Trophoblast cell (in vitro differentiated cells and primary cell): ENCODE results near the gene LRRC25.
"Not testable (repeated sequence)": the region's sequence is repeated elsewhere in the genome, so short reads cannot be mapped to it uniquely, and the experiment has no call there.

Source experiments
- DNase-seq, 2 donors: peaks; one replicate each; pipeline ENCODE4 v3.0.0-alpha.2; 2016
- H2AFZ ChIP-seq: 2 replicates; pipeline ENCODE4 v1.6.1; 2013; ENCODE audit warnings: low read length, moderate library complexity, mild to moderate bottlenecking; ENCODE audit not compliant: insufficient read depth, poor library complexity
- H2AK5ac ChIP-seq: 2 replicates; pipeline ENCODE4 v1.6.1; 2013; ENCODE audit warnings: mild to moderate bottlenecking, low read length
- H2BK120ac ChIP-seq: 2 replicates; pipeline ENCODE4 v1.6.1; 2013; ENCODE audit warnings: low read length, mild to moderate bottlenecking, moderate library complexity; ENCODE audit not compliant: insufficient read depth, poor library complexity
- H2BK12ac ChIP-seq: 2 replicates; pipeline ENCODE4 v1.6.1; 2013; ENCODE audit warnings: mild to moderate bottlenecking, low read length, moderate library complexity
- H2BK5ac ChIP-seq: 2 replicates; pipeline ENCODE4 v1.6.1; 2013; ENCODE audit warnings: low read length, low read depth, moderate library complexity, mild to moderate bottlenecking; ENCODE audit not compliant: poor library complexity
- H3K14ac ChIP-seq: 2 replicates; pipeline ENCODE4 v1.6.1; 2013; ENCODE audit warnings: mild to moderate bottlenecking, low read length
- H3K18ac ChIP-seq: 2 replicates; pipeline ENCODE4 v1.6.1; 2013; ENCODE audit warnings: mild to moderate bottlenecking, low read length
- H3K23ac ChIP-seq: 2 replicates; pipeline ENCODE4 v1.6.1; 2013; ENCODE audit warnings: low read length
- H3K27ac ChIP-seq: 2 replicates; pipeline ENCODE4 v1.5.1; 2013; ENCODE audit warnings: low read depth, mild to moderate bottlenecking, inconsistent platforms, low read length, moderate library complexity
- H3K27me3 ChIP-seq: 2 replicates; pipeline ENCODE4 v1.6.1; 2013; ENCODE audit warnings: inconsistent platforms, mild to moderate bottlenecking, low read length, moderate library complexity; ENCODE audit not compliant: insufficient read depth
- H3K36me3 ChIP-seq, 2 experiments: 1 replicate in 1 of 2; 2 replicates in 1 of 2; pipeline ENCODE4 v1.6.1; 2013; ENCODE audit warnings: low read length in 2 of 2, mild to moderate bottlenecking in 2 of 2, moderate library complexity in 1 of 2; ENCODE audit not compliant: insufficient read depth in 2 of 2, control insufficient read depth in 1 of 2
- H3K4ac ChIP-seq: 2 replicates; pipeline ENCODE4 v1.6.1; 2013; ENCODE audit warnings: low read depth, mild to moderate bottlenecking, low read length, moderate library complexity
- H3K4me1 ChIP-seq, 2 experiments: 1 replicate in 1 of 2; 2 replicates in 1 of 2; pipeline ENCODE4 v1.6.1; 2013; ENCODE audit warnings: low read length in 2 of 2, mild to moderate bottlenecking in 2 of 2, moderate library complexity in 1 of 2; ENCODE audit not compliant: insufficient read depth in 2 of 2, control insufficient read depth in 1 of 2
- H3K4me2 ChIP-seq: 2 replicates; pipeline ENCODE4 v1.6.1; 2013; ENCODE audit warnings: inconsistent platforms, mild to moderate bottlenecking, low read length, moderate library complexity
- H3K4me3 ChIP-seq: 2 replicates; pipeline ENCODE4 v1.5.1; 2013; ENCODE audit warnings: mild to moderate bottlenecking, low read depth, low read length, inconsistent platforms
- H3K79me1 ChIP-seq: one replicate; pipeline ENCODE4 v1.6.1; 2013; ENCODE audit warnings: low read length
- H3K79me2 ChIP-seq: 2 replicates; pipeline ENCODE4 v1.6.1; 2013; ENCODE audit warnings: low read length, mild to moderate bottlenecking; ENCODE audit not compliant: control insufficient read depth, insufficient read depth, poor library complexity
- H3K9ac ChIP-seq: 2 replicates; pipeline ENCODE4 v1.6.1; 2013; ENCODE audit warnings: mild to moderate bottlenecking, low read length
- H3K9me3 ChIP-seq: 2 replicates; pipeline ENCODE4 v1.6.1; 2013; ENCODE audit warnings: low read depth, mild to moderate bottlenecking, control low read depth, inconsistent platforms, low read length; ENCODE audit not compliant: insufficient read depth
- H4K12ac ChIP-seq: 2 replicates; pipeline ENCODE4 v1.6.1; 2013; ENCODE audit warnings: low read depth, mild to moderate bottlenecking, low read length, moderate library complexity
- H4K8ac ChIP-seq: 2 replicates; pipeline ENCODE4 v1.6.1; 2013; ENCODE audit warnings: low read depth, mild to moderate bottlenecking, low read length, moderate library complexity
- H4K91ac ChIP-seq: one replicate; pipeline ENCODE4 v1.6.1; 2013; ENCODE audit warnings: low read depth, mild to moderate bottlenecking, low read length, moderate library complexity
- WGBS: extraction: QIAGEN DNeasy Blood & Tissue Kit; methylation state at CpG from one replicate; pipeline ENCODE4 v1.1.7; 2013; ENCODE audit warnings: missing lambda C conversion rate; ENCODE audit not compliant: insufficient read length, insufficient coverage; ENCODE audit errors: extremely low coverage; 5-methylcytosine and 5-hydroxymethylcytosine counted together

The LRRC25 gene

DNA sequence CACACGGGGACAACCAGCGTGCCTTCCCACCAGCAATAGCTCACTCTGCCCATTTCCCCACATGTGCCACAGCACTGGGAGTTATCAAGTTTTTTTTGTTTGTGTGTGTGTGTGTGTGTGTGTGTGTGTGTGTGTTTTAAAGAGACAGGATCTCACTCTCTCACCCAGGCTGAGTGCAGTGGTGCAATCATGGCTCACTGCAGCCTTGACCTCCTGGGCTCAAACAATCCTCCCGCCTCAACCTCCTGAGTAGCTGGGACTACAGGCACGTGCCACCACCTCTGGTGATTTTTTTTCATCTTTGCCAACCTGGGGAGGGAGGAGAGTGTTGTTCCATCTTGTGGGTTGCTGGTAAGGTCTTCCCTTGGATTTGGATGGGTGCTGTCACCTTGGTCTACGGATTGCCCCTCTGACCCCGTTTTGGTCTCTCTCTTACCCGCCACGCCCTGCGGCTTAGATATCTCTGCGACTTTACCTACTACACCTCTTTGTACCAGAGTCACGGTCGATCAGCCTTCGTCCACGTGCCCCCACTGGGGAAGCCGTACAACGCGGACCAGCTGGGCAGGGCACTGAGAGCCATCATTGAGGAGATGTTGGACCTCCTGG, 34.4 kb downstream of the LRRC25 start:
- Histone ChIP-seq H3K79me2 (peaks cover 3% of the 10 kb centered on the region), H3K18ac (peak overlapping the region; percentile 2), H3K79me1 (peaks cover 30% of the 10 kb centered on the region), H3K36me3 (peaks cover 0 to 2% of the 10 kb centered on the region in 2 experiments), H3K4me2 (no peak overlapping the region), H2BK120ac (peak overlapping the region; percentile 71), H2BK5ac (peak overlapping the region; percentile 23), H3K4ac (no peak overlapping the region), H3K23ac (no peak overlapping the region), H3K9me3 (peaks cover 1% of the 10 kb centered on the region), H2BK12ac (peak overlapping the region; percentile 52), H3K27me3 (no peaks in the 10 kb centered on the region), H3K9ac (no peak overlapping the region), H2AFZ (no peak overlapping the region), H4K8ac (no peak overlapping the region), H3K27ac (no peak overlapping the region), H3K14ac (peak overlapping the region; percentile 0), H3K4me1 (peaks cover 18 to 21% of the 10 kb centered on the region in 2 experiments), H2AK5ac (peak overlapping the region; percentile 2), H4K91ac (peak overlapping the region; percentile 56), H3K4me3 (no peak overlapping the region), H4K12ac (no peak overlapping the region)
- DNase-seq, result no peak
- no CpG with 5 or more reads among the region's 17 CpGs for WGBS

DNA sequence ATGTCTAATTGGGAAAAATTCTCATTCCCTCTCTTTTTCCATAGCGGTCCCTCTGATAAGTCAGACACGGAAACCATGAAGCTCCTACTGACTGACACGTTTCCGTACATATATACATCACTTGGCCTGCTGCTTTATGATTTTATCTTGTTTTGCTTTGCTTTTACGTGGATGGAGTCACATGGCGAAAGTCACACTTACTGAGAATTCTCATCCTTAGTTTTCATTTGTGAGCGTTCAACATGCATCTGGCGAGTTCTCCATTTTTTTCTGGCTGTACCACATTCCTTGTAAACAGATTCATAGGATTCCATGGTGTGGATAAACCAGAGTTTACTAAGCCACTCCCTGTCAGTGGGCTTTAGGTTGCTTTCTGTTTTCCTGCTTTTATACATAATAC, 35.8 kb downstream of the LRRC25 start:
- H3K79me1 ChIP-seq, result peaks cover 26% of the 10 kb centered on the region
- H3K4ac ChIP-seq, result no peak overlapping the region
- peak overlapping the region; percentile 7 for H3K4me2 ChIP-seq
- H3K79me2 ChIP-seq, result peaks cover 3% of the 10 kb centered on the region
- H4K8ac ChIP-seq, result no peak overlapping the region
- H2AK5ac ChIP-seq, result no peak overlapping the region
- no peak overlapping the region for H3K4me3 ChIP-seq
- peak; percentile 88 to 98 for DNase-seq
- no peak overlapping the region for H4K12ac ChIP-seq
- no peak overlapping the region for H3K18ac ChIP-seq
- H3K9ac ChIP-seq, result no peak overlapping the region
- no peak overlapping the region for H3K23ac ChIP-seq
- H2BK5ac ChIP-seq, result no peak overlapping the region
- H2BK12ac ChIP-seq, result no peak overlapping the region
- H3K9me3 ChIP-seq, result peaks cover 6% of the 10 kb centered on the region
- no peak overlapping the region for H4K91ac ChIP-seq
- no peaks in the 10 kb centered on the region for H3K27me3 ChIP-seq
- H3K27ac ChIP-seq, result peak overlapping the region; percentile 1
- peak overlapping the region; percentile 24 for H2BK120ac ChIP-seq
- peaks cover 18 to 21% of the 10 kb centered on the region in 2 experiments for H3K4me1 ChIP-seq
- no CpG with 5 or more reads among the region's 8 CpGs for WGBS
- H3K36me3 ChIP-seq, result peaks cover 7 to 11% of the 10 kb centered on the region in 2 experiments
- H2AFZ ChIP-seq, result no peak overlapping the region
- H3K14ac ChIP-seq, result no peak overlapping the region

DNA sequence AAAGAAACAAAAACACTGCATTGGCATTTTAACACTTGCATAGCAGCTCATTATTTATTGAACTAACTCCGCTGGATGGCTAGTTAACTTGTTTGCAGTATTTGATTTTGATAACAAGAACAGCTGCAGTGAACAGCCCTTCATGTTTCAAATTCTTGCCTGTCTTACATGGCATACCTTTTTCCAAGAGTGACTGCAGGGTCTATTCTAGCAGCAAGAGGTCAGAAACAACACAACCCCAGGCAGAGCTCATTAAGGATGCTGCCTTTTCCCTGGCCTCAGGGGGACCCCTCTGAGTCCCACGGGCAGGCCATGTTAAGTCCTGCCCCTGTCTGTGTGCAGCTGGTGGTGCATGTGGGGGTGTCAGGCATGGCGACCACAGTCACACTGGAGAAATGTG, 40.4 kb downstream of the LRRC25 start:
- Histone ChIP-seq H3K23ac (no peak overlapping the region), H2BK5ac (no peak overlapping the region), H3K4ac (no peak overlapping the region), H3K79me2 (no peaks in the 10 kb centered on the region), H2AK5ac (no peak overlapping the region), H3K4me1 (peaks cover 0 to 4% of the 10 kb centered on the region in 2 experiments), H4K8ac (no peak overlapping the region), H2BK12ac (no peak overlapping the region), H3K36me3 (peaks cover 10 to 15% of the 10 kb centered on the region in 2 experiments), H2BK120ac (no peak overlapping the region), H3K27ac (no peak overlapping the region), H4K91ac (no peak overlapping the region), H2AFZ (no peak overlapping the region), H4K12ac (no peak overlapping the region), H3K14ac (no peak overlapping the region), H3K79me1 (no peaks in the 10 kb centered on the region), H3K9ac (no peak overlapping the region), H3K27me3 (no peaks in the 10 kb centered on the region), H3K18ac (no peak overlapping the region), H3K4me2 (no peak overlapping the region), H3K4me3 (no peak overlapping the region), H3K9me3 (peaks cover 4% of the 10 kb centered on the region)
- no CpG with 5 or more reads among the region's 3 CpGs for WGBS
- peak in 1 of 2 donors; percentile 60 for DNase-seq

DNA sequence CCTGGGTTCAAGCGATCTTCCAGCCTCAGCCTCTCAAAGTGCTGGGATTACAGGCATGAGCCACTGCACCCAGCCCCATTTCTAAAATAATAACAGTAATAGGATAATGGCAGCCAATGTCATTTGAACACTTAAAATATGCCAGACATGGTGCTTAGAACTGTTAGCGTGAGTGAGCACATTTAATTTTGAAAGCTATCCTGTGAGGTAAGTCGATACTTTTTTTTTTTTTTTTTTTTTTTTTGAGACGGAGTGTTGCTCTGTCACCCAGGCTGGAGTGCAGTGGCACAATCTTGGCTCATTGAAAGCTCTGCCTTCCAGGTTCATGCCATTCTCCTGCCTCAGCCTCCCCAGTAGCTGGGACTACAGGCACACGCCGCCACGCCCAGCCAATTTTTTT, 42.7 kb downstream of the LRRC25 start:
- H3K27ac ChIP-seq, H3K79me1 ChIP-seq, H4K12ac ChIP-seq, H2AFZ ChIP-seq, H3K18ac ChIP-seq, H3K27me3 ChIP-seq, H2BK12ac ChIP-seq, H3K23ac ChIP-seq, DNase-seq, H4K91ac ChIP-seq, H2AK5ac ChIP-seq, H3K79me2 ChIP-seq, H3K4me2 ChIP-seq, H3K4ac ChIP-seq, H3K4me3 ChIP-seq, H2BK120ac ChIP-seq, H3K9me3 ChIP-seq, H4K8ac ChIP-seq, H3K4me1 ChIP-seq, H2BK5ac ChIP-seq, H3K9ac ChIP-seq, H3K14ac ChIP-seq: not testable (repeated sequence)
- WGBS, result no CpG with 5 or more reads among the region's 7 CpGs
- peaks cover 10 to 15% of the 10 kb centered on the region in 2 experiments for H3K36me3 ChIP-seq
